GM18505 (cell line): ENCODE data around the gene ME1.

Experiments used
- ATAC-seq: cut with Tn5 transposase; IDR thresholded peaks from one replicate; pipeline ENCODE4 v1.9.1; 2021; ENCODE audit not compliant: unreplicated experiment
- POLR2A ChIP-seq: IDR thresholded peaks from 4 replicates; pipeline ENCODE4 v1.6.1; 2011; ENCODE audit warnings: borderline replicate concordance; ENCODE audit not compliant: insufficient read depth, insufficient read length; ENCODE audit errors: extremely low read depth

ME1 gene

DNA sequence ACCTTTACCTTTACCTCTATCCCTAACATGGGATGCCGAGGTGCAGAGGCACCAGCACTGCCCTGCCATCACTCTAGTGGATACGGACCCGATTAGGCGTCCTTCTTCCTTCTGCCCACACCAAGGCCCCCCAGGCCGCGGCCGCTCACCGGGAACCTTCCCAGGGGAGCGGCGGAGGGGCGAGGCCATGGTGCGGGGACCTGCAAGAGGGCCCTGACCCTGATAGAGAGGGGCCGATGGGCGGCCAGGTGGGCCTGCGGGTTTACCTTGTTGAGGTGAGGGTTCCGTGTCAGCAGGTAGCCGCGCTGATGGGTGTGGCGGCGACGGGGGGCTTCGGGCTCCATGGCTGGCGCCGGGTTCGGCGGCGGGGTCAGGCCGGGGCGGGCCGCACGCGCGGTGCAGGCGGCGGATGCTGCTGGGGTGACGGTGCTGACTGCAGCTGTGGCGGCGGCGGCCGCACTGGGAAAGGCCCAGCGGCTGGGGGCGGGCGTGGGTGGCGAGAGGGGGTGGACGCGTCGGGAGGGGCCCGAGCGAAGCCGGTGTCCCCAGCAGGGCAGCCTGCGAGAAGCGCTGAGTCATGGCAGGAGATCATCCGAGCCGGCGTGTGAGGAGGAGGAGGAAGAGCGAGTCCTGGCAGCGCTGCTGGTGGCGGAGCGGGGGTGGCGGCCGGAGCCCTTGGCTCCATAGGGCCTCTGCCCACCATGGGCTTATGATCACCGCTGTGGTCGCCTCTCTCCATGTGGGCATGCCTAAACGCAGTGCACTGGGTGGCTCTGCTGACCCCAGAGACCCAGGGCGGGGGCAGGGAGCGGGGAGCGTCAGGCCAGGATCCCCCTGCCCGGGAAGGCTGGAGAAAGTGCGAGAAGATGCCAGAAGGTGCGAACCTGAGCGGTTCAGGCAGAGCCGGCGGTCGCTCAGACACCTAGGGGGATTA, at the start of gene ME1:
Gene ME1 (minus strand): TSS at position 441 of the 934 bp plus-strand sequence. CDS start 97 bp downstream, at position 344.
- peak; percentile 45 for TF ChIP-seq POLR2A
- peak; percentile 78 for ATAC-seq

DNA sequence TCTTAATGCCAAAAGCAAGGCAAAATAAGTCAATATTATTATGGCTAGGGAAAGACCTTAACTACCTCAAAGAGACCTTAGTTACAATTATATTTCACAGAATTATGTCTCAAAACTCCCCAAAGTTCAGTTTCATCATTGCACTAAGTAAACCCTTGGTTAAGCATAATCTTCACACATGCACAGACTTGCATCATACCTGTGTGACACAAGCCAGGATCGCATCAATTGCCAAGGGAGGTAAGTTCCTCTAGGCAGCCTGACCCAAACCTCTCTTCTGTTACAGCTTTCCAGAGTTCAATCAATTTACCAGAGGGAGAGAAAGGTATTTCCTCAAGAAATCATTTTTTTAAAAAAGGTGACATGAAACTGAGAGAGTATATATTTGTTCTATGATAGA, 49.6 kb upstream of the ME1 start:
- TF ChIP-seq POLR2A, result no peak
- ATAC-seq, result no peak

DNA sequence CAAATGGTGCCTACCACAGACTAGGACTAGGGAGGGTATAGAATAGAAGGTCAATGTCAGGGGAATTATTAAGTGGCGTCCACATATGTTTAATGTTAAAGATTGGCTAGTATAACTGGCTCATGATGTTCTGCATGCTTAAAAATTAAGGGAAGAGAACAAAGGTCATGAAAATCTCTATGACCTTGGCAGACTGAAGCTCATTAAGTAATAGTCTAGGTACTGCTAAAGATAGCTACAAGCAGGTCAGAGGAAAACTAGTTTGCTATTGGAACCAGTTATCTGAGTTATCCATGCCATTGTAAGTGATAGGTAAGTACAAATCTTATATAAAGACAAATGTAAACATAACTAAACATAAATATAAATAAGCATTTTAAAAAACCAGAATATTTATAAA, 48.5 kb upstream of the ME1 start:
- TF ChIP-seq POLR2A, result no peak
- no peak for ATAC-seq

DNA sequence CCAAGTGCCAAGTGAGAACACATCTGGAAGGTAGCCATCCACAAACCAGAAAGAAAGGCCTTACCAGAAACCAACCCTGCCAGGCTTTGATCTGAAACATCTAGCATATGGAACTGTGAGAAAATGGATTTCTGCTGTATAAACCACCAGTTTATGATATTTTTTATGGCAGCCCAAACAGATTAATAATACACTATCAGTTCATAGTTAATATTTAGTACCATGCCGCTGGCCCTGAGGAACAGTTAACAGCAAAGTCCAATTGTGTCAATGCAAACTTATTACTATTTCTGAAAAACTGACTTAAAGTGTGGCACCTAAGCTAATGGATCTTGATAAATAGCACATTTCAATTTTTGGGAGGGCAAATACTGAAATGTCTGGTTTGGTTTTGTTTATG, 46.1 kb upstream of the ME1 start:
- no peak for TF ChIP-seq POLR2A
- ATAC-seq, result no peak

DNA sequence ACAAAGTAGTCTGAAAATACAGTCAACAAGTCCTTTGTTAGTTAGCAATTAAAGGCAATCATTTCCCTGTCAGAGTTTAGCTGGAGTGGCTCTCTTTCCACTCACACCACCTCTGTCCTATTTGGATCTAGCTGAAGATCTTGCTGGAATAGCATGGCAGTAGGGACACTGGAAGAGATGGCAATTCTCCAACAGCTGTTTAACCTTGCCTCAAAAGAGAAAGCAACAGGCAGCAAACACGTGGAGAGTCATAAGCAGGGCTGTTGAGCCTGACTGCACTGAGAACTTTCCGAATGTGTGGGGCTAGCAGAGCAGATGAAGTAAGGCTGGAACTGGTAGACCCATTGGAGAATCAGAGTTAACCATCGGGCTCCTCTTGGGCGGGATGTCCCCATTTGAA, 43.5 kb upstream of the ME1 start:
- TF ChIP-seq POLR2A, result no peak
- ATAC-seq, result no peak

DNA sequence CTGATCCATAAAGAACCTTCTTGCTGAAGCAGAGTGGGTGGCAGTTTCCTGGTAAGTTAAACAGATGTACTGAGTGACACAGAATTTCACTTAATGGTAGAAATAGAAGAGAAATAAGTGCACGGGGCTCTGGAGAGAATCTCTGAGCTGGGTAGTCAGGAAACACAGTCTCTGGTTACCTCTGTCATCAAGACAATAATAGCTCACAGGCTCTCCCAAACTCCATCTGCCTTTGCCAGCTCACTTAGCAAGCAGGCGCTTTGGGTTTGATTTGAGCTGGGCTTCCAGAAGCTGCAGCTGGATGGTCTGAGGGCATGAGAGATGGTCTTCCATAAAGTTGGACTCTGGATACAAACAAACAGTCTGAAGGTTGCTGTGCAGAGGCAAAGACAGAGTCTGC, 41.9 kb upstream of the ME1 start:
- no peak for TF ChIP-seq POLR2A
- no peak for ATAC-seq

DNA sequence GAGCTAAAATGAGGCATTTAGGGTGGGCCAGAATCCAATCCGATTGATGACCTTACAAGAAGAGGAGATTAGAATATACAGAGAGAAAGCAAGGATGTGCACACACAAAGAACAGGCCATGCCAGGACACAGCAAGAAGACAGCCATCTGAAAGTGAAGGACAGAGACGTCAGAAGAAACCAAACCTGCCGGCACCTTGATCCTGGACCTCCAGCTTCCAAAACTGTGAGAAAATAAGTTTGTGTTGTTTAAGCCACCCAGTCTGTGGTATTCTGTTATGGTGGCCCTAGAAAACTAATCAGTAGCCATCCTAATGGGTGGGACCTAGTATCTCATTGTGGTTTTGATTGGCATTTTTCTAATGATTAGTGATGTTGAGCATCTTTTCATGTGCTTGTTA, 39.7 kb upstream of the ME1 start:
- TF ChIP-seq POLR2A, result no peak
- ATAC-seq, result no peak

DNA sequence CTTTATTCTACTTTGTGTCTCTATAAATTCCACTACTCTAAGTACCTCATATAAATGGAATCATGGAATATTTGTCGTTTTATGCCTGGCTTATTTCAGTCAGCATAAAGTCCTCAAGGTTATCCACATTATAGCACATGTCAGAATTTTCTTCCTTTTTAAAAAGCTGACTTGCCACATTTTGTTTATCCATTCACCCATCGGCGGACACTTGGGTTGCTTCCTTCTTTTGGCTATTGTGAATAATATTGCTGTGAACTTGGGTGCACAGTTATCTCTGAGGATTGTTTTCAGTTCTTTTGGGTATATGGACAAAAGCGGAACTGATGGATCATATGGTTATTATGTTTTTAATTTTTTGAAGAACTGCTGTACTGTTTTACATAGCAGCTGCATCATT, 39.1 kb upstream of the ME1 start:
- no peak for TF ChIP-seq POLR2A
- ATAC-seq, result no peak

DNA sequence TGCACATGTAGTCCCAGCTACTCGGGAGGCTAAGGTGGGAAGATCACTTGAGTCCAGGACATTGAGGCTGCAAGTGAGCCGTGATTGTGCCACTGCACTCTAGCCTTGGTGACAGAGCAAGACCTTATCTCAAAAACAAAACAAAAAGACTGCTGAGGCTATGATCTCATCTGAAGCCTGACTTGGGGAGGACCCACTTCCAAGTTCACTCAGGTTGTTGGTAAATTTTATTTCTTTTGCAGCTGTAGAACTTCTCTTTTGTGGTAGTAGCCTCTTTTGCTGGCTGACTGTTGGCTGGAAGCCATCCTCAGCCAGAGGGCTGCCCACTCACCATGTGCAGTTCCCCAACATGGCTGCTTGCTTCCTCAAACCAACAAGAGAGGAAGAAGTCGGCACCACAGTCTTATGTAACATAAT, 36.8 kb upstream of the ME1 start:
- TF ChIP-seq POLR2A, result no peak
- no peak for ATAC-seq

DNA sequence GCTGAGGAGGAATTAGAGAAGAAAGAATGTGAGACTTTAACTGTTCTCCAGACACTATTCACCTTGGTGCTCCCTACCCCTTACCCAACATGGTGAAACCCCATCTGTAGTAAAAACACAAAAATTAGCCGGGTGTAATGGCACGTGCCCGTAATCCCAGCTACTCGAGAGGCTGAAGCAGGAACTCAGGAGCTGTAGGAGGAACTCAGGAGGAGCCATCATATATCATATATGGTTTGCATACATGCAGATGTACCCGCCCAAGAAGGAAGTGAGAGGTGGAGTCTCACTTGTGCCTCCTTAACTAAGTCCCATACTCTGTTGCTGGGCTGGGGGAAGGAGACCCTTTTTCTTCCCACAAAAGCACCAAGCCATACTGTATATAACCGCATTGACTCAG, 35.5 kb upstream of the ME1 start:
- ATAC-seq, result no peak

DNA sequence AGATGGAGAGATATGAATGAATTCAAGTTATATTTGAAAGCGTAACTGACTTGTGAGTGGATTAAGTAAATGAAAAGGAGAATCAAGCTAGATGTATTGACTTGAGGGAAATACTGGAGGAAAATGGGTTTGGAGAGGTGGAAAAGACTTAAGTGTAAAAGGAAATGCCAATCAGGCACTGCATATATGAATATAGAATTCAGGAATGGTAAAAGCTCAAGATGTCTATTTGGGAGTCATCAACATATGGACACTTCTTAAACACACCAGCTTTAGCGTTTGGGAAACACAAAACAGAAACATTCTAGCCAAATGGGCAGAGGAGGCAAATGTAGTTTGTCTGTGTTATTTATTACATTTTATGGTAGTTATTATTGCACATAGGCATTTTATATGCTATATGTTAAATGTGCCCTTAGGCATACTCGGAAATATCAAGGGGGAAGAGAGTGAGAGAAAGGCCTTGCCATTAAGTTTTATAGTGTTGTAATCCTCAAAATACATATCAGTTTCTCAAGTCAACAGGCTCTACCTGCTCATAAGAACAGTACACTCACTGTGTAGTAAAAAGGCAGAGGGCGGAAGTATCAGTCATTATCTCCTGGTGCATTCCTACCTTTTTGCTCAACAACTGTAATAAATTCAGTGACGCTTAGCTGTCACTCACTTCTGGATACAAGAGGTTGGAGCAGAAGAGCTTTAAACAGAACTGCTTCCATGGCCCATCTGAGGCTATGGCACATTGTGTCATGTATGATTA, 33.7 kb upstream of the ME1 start:
- TF ChIP-seq POLR2A, result no peak
- ATAC-seq, result no peak

More for the DNA sequence above, 35.5 kb upstream of the ME1 start:
- no peak for TF ChIP-seq POLR2A

DNA sequence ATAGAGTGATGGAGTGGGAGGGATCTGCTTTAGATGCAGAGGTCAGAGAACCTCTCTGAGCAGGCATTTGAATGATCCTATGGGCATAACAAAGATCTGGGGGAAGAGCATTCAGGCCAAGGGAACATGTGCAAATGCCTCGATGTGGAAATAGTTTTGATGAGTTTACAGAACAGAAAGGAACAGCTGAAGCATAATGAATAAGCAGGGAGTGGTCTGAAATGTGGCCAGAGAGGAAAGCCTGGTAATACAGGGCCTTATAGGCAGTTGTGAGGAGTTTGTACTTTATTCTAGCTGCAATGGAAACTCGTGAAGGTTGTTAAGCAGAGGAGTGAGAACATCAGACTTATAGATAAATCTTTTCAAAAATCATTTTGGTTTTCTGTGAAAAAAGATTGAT, 33.0 kb upstream of the ME1 start:
- TF ChIP-seq POLR2A, result no peak
- ATAC-seq, result no peak

DNA sequence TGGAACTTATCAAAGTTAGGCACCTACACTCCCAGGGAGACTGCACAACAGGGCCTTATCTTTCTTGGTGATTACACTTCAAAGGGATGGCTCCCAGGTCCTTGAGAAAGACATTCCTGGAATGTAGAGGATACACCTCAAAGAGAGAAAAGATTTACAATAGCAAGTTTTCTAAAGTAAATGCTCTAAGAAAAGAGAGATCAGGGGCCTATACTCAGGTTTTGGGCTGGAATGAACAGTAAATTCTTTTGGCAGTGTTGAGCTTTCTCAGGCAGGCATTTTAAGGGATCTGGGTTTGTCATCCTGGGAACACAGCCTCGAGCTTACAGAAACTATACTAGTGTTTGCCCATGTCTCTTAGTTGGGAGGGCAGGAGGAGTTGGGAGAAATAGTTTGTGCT, 31.7 kb upstream of the ME1 start:
- no peak for ATAC-seq
- TF ChIP-seq POLR2A, result no peak

DNA sequence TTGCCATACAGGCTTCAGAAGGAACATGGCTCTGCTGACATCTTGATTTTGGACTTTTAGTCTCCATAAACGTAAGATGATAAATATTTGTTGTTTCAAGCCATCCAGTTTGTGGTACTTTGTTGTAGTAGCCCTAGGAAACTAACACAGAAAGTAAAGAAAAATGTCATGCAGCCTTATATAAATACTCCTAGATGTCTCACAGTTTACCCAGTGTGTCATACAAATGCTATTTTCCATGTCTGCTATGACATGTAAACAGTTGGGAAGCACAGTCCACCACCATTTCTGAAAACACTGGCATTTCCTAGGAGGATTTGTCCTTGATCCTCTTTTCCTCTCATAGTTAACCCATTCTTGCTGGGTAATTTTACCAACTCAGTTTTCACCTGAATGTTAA, 30.6 kb upstream of the ME1 start:
- ATAC-seq, result no peak
- no peak for TF ChIP-seq POLR2A
